HG02610 (cell line): ENCODE data around the gene PRKAR1B.
"Not testable (repeated sequence)": the region's sequence is repeated elsewhere in the genome, so short reads cannot be mapped to it uniquely, and the experiment has no call there.

ENCODE experiments used
- ATAC-seq: cut with Tn5 transposase; IDR thresholded peaks from one replicate; pipeline ENCODE4 v1.9.1; 2021; ENCODE audit warnings: mild to moderate bottlenecking, moderate library complexity; ENCODE audit not compliant: unreplicated experiment

Gene PRKAR1B

DNA sequence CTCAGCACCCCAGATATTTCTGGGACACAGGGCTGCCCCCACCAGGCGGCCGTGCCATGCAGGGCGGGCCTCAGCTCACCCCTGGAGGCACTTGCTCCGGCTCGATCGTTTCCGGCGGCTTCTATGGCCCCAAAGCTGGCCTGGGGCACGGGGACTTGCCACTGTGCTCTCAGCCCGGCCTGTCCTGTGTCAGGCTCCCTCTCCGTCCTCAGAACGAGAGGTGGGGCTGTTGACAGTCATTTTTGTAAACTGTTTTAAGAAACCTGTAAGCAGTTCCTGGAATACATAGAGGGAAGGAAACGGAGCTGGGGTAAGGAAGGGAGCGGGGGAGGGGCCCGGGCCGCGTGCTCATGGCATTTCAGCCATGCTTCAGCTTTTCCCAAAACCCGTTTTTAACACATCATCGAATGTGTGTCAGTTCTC lies 30.7 kb upstream of the PRKAR1B start:
- ATAC-seq, result no peak

DNA sequence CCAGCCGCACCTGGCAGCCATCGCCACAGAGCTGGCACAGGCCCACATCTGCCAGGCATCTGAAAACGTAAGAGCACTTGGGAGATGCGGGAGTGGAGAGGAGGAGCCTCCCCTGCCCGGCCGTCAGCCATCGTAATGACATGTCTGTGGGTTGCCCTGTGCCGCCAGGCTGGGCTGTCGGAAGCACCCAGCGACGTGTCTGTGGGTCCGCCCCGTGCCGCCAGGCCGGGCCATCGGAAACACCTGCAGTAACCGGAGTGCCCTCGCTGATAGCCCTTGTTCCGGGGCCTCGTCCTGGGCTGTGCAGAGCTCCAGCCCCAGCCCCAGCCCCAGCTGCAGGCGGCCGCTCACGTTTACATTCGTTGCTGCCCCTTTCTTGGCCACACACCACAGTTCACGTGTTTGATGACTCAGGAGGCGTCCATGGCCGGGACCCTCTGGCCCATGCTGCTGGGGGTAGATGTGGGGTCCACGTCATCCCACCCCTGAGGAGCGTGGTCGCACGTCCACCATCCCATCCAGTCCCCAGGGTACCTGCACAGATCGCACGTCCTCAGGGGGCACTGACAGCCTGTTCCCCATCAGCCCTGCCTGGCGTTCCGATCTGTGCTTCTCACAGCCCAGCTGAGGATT lies 30.0 kb upstream of the PRKAR1B start:
- ATAC-seq, result no peak

DNA sequence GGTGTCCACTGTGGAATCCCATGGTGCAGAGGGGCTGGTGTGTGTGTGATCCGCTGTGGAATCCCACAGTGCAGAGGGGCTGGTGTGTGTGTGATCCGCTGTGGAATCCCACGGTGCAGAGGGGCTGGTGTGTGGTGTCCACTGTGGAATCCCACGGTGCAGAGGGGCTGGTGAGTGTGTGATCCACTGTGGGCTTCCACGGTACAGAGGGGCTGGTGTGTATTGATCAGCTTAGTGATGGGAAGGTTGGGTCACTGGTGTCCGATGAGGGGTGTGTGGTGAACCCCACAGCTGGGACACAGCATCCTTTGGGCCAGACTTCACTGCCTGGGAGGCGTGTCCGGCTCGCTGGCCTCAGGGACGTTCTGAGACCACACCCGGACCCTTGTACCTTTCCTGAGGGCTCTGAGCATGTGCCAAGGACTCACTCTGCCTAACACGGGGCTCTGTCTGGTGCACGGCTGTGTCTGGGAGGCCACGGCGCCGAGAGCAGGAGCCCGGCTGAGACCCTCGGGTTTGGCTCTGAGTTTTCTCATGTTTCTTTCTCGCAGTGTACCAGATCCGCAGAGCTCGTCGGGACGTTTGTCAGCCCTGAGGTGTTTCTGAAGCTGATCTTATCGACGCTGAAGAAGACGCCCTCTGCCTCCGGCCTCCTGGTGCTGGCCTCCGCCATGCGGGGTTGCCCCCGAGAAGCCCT lies 29.3 kb upstream of the PRKAR1B start:
- no peak for ATAC-seq

DNA sequence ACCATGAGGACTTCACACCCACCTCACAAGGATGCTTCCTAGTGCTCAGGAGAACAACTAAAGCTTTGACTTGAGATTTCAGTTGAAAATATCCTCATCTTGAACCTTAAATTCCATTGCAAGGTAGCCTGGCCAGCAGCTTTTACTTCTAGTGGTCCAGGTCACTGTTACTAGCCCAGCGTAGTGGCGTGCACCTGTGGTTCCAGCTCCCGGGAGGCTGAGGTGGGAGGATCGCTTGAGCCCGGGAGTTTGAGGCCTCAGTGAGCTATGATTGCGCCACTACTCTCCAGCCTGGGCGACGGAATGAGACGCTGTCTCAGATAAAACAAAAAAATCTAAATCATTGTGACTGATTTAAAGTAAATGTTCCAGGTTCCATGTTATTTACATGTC lies 28.3 kb upstream of the PRKAR1B start:
- no peak for ATAC-seq

DNA sequence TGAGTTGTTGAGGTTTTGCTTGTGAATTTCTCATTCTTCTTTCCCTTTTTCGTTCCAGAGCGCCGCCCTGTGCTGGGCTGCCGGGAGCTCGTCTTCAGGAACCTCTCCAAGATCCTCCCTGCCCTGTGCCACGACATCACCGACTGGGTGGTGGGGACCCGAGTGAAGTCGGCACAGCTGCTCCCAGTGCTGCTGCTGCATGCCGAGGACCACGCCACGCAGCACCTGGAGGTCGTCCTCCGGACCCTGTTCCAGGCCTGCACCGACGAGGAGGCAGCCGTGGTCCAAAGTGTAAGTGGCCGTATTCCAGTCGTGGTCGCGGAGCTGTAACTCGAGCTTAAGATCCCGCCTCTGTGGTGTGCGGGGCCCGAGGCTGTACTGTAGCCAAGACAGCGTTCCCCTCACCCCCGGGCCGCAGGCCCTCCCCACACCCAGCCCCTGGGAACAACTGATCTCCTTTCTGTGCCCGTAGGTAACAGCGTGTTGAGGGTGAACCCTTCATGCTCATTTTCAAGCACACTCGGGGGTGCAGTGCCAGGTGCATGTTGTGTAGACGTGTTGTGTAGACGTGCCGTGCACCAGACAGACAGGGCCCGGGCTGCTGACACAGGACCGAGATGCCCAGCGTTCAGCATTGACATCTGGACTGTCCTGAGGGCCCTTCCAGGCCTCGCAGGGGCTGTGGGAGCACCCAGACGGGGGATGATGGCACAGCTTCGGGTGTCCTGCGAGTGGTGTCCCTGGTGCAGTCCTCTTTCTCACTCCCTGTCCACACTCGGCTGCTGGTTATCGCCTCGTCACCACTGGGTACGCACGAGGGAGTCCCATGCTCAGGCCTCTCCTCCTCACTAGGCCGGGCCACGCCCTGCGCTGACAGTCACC lies 27.7 kb upstream of the PRKAR1B start:
- ATAC-seq, result no peak

DNA sequence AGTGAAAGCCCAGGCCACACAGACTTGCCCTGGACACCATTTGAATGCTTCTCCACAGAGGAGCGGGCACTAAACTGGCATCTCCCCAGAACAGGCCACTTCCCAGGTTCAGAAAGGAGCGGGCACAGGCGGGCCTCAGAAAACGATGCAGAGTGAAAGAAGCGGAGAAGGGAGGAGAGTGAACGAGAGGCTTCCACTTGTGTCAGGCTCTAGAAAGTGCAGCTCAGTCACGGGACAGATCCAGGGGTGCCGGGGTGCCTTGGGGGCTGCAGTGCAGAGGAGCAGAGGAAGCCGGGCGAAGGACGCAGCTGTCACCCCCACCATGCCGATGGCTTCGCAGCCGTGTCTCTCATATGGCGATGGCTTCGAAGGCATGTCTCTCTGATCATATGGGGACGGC lies 26.1 kb upstream of the PRKAR1B start:
- no peak for ATAC-seq

DNA sequence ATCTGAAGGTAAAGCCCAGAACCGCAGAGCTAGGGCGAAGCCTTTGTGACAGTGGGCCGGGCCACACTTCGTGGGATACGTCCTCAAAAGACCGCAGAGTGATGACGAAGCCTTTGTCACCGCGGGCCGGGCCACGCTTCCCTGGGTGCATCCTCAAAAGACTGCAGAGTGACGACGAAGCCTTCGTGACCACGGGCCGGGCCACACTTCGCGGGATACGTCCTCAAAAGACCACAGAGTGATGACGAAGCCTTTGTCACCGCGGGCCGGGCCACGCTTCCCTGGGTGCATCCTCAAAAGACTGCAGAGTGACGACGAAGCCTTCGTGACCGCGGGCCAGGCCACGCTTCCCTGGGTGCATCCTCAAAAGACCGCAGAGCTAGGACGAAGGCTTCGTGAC lies 25.2 kb upstream of the PRKAR1B start:
- ATAC-seq, result not testable (repeated sequence)

DNA sequence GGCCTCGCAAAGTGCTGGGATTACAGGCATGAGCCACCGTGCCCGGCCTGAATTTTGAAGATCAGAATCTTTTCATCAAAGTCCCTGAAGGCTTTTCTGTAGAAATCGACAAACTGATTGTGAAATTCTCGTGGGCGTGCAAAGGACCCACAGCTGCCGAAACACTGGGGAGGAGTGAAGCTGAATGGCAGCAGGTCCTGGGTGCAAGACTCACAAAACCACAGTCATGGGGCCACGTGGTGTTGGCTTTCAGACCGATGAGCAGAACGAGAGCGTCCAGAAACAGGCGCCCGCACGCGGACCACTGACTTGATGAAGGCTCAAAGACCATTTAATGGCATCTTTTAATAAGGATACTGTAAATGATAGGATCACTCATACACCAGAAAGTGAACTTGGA lies 24.7 kb upstream of the PRKAR1B start:
- no peak for ATAC-seq

DNA sequence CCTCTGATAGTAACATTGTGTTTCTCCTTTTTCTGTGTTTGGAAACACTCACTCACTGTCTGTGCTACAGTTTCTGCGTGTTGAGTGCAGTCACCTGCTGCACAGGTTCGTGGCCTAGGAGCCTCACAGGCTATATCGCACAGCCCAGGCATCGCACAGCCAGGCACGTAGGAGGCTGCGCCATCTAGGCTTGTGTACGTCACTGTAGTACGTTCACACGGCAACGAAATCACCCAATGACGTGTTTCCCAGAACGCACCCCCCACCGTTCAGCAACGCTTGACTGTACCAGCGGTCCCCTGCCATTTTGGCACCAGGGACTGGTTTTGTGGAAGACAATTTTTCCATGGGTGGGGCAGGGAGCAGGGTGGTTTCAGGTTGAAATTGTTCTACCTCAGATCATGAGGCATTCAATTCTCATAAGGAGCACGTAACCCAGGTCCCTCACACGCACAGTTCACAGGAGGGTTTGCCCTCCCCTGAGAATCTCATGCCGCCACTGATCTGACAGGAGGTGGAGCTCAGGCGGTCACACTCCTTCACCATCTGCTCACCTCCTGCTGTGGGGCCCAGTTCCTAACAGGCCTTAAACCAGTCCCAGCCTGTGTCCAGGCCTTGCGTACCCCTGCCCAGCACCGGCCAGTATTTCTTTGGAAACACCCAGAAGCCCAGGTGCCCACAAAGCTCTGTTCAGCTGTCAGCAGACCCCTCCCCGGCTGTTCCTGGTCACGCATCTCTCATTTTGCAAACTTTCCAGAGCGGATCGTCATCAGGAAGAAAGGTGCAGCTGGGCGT lies 23.2 kb upstream of the PRKAR1B start:
- ATAC-seq, result no peak

DNA sequence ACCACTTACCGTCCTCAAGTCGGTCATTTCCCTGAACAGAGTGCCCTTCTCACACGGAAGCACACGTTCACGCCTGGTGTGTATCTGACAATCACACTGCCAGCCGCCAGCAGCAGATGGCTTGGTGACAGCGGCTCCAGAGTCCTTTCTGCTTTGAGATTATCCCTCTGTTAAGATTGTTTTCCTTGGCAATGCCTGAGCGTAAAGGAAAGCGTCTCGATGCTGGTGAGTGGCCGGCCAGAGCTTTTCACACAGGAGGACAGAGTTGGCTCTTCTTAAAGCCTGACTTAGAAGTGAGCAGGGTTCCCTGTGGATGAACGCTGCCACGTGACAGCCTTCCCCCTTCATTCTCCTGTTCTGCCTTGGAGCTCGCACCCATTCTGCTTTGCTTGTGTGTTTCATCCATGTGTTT lies 22.1 kb upstream of the PRKAR1B start:
- ATAC-seq, result no peak

DNA sequence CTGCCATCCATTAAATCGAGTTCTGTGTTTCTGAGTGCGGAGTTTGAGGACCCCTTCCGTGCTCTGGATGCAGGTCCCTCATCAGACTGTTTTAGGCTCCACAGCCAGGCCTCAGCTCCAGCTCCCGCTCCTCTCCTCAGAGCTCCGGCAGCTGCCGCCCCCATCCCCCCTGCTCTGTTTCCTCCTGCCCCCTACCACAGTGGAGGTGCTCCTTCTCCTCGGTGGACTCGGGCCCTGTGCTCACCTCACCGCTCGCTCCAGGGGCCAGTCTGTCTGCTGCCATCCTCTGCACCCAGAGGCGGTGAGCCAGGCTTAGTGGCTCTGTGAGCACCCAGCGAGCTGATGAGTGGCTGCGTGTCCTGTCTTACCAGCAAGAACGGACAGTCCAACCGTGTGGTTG lies 21.4 kb upstream of the PRKAR1B start:
- ATAC-seq, result no peak

DNA sequence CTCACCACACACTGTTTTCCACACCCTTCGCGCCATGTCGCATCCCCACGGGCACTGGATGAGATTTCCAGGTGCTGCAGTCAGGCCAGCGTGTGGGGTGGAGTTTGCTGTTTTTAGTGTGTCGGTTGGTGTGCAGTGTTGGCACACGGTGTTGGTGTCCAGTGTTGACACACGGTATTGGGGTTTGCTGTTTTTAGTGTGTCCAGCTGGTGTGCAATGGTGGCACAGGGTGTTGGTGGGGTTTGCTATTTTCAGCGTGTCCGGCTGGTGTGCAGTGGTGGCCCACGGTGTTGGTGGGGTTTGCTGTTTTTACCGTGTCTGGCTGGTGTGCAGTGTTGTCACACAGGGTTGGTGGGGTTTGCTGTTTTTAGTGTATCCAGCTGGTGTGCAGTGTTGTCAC lies 20.1 kb upstream of the PRKAR1B start:
- ATAC-seq, result no peak

DNA sequence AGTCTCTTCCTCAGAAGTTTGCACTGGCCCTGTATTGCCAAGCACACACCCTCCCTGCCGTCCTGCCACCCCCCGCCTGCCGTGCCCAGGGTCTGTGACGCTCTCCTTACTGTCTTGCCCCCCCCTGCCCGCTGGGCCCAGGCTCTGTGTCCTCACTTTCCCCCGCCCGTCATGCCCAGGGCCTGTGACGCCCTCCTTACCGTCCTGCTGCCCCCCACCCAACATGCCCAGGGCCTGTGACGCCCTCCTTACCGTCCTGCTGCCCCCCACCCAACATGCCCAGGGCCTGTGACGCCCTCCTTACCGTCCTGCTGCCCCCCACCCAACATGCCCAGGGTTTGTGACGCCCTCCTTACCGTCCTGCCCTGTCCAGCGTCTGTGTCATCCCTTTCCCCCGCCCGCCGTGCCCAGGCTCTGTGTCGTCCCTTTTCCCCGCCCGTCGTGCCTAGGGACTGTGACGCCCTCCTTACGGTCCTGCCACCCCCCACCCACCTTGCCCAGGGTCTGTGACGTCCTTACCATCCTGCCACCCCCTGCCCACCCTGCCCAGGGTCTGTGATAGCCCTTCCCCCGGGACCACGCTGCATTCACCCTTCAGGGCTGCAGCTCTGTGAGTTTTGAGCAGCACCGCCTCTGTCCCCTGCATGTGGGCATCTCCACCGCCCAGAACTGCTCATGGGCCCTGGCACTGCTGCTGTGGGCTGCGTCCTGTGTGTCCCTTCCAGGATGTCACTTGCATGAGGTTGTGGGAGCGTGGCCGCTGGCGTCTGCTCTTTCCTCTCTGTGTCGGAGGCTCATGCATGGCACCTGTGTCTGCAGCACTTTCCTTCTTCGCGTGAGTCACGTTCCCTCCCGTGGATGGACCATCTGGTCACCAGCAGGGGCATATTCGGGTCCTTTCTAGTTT lies 19.3 kb upstream of the PRKAR1B start:
- no peak for ATAC-seq

DNA sequence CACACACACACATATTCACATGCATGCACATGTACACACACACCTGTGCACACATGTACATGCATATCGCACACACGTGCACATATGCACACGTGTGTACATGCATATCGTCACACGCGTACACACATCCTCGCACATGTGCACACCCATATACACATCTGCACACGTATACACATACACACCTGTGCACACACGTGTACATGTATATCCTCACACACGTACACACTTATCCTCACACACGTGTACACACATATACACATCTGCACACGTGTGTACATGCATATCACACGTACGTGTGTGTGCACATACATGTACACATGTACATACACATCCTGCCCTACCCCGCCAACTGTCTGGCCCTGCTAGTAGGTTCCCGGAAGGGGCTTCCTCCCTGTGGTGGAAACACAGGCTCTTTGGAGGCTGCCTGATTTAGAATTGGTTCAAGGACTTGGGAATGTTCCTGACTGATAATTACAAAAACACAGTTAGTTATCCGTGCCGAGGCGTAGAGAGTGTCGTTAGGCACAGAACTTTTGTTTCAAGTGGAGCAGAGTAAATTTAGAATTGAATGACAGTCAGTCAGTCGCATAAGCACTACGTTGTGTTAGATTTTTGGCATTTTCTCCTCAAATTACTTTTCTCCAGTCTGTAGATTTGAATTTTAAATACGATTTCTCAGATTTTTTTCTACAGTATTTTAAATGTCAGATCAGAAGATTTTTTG lies 18.5 kb upstream of the PRKAR1B start:
- ATAC-seq, result no peak

DNA sequence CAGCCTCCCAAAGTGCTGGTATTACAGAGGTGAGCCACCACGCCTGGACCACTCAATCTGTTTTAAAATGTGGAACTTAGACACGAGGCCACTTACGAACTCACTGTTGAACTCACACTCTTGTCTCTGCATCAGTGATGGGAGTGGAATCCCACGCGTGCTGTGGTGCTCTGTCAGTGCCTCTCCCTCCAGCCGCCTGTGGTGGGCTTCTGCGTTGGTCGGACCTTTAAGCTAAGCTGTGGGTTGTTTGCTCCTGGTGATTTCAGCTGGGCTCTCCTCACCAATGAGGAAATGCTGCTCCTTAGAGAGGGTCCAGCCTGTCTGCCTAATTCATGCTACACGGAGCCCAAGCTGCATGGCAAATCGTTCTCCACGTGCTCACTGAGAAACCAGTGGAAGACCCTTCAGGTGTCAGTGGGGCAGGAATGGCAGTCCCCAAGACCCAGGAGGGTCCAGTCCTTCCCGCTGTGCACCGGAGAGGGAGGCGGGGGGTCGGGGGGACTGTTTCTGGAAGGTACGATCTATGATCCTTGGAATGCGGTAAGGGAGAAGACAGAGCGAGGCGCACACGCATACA lies 17.9 kb upstream of the PRKAR1B start:
- no peak for ATAC-seq

DNA sequence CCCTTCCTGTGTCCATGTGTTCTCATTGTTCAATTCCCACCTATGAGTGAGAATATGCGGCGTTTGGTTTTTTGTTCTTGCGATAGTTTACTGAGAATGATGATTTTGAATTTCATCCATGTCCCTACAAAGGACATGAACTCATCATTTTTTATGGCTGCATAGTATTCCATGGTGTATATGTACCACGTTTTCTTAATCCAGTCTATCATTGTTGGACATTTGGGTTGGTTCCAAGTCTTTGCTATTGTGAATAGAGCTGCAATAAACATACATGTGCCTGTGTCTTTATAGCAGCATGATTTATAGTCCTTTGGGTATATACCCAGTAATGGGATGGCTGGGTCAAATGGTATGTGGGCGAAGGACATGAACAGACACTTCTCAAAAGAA lies 17.0 kb upstream of the PRKAR1B start:
- ATAC-seq, result not testable (repeated sequence)

DNA sequence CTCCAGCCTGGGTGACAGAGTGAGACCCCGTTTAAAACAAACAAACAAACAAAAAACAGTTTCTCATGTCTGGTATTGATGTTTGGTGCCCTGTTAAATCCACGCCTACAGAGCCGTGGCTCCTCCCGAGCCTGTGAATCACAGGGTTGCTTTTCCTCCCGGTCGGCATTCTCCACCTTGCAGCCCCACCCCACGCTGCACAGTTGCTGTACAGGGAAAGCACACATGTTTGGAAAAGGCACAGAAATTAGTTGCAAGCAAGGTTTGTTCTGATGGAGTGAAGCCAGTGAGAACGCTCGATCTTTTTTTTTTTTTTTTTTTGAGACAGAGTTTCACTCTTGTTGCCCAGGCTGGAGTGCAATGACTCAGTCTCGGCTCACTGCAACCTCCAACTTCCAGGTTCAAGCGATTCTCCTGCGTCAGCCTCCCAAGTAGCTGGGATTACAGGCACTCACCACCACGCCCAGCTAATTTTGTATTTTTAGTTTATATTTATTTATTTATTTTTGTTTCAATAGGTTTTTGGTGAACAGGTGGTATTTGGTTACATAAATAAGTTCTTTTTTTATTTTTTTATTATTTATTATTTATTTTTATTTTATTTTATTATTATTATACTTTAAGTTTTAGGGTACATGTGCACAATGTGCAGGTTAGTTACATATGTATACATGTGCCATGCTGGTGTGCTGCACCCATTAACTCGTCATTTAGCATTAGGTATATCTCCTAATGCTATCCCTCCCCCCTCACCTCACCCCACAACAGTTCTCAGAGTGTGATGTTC lies 16.5 kb upstream of the PRKAR1B start:
- ATAC-seq, result not testable (repeated sequence)

DNA sequence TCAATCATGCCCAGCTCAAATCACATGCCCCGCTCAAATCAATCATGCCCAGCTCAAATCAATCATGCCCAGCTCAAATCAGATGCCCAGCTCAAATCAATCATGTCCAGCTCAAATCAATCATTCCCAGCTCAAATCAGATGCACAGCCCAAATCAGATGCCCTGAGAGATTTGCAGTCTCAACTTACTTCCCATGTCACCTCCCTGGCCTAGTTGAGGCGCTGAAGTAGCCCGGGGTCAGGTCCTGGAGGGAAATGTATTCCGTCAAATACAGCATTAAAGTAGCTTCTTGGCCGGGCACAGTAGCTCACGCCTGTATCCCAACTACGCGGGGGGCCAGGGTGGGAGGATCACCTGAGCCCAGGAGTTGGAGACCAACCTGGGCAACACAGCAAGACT lies 15.7 kb upstream of the PRKAR1B start:
- no peak for ATAC-seq
